Skeletal muscle satellite cell (primary cell): ENCODE measurements around the gene SERBP1.

Source experiments
- H3K27me3 ChIP-seq: 2 replicates; pipeline ENCODE4 v1.7.0; 2013; ENCODE audit warnings: low read length; ENCODE audit not compliant: control insufficient read depth, insufficient read depth
- H3K36me3 ChIP-seq: 2 replicates; pipeline ENCODE4 v1.7.0; 2013; ENCODE audit warnings: mild to moderate bottlenecking, control low read depth, low read length; ENCODE audit not compliant: insufficient read depth
- H3K4me1 ChIP-seq: 2 replicates; pipeline ENCODE4 v1.7.0; 2013; ENCODE audit warnings: low read length; ENCODE audit not compliant: control insufficient read depth, insufficient read depth
- H3K4me2 ChIP-seq: 2 replicates; pipeline ENCODE4 v1.7.0; 2013; ENCODE audit warnings: mild to moderate bottlenecking, low read length
- H3K4me3 ChIP-seq: 2 replicates; pipeline ENCODE4 v1.7.0; 2013; ENCODE audit warnings: low read length
- H3K9ac ChIP-seq: 2 replicates; pipeline ENCODE4 v1.7.0; 2013; ENCODE audit warnings: mild to moderate bottlenecking, low read depth, low read length, moderate library complexity
- H3K9me3 ChIP-seq: replicated peaks from 2 replicates; pipeline ENCODE4 v1.7.0; 2013; ENCODE audit warnings: mild to moderate bottlenecking, control low read depth, low read length

Gene SERBP1

GRCh38 chr1:67439277-67440029 lies 9.3 kb upstream of the SERBP1 start:
- peaks cover 7% of the 10 kb centered on the region for H3K4me1 ChIP-seq
- no peaks in the 10 kb centered on the region for H3K36me3 ChIP-seq
- no peak overlapping the region for H3K4me3 ChIP-seq
- no peaks in the 10 kb centered on the region for H3K27me3 ChIP-seq
- no peak overlapping the region for H3K4me2 ChIP-seq
- H3K9ac ChIP-seq: no peak overlapping the region
- no peaks in the 10 kb centered on the region for H3K9me3 ChIP-seq

DNA sequence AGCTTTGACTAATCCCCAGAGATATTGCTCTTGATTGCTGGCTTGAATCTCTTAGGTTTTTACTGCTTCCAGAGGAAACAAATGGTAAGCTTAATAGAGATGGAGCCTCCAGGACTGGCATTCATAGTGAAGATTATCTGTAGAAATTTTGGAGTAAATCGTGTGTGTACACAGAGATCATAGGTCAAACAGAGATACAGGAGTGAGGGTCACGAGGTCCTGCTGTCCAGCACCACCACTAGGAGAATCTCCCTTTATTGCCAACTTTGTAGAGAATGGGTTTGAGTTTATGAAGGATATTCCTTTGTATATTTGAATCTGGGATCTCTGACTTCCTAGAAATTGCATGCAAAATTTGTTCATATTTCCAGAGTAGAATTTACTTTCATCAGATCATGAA lies 7.8 kb upstream of the SERBP1 start:
- Histone ChIP-seq H3K4me3 (no peak overlapping the region), H3K27me3 (no peaks in the 10 kb centered on the region), H3K4me1 (peaks cover 7% of the 10 kb centered on the region), H3K4me2 (no peak overlapping the region), H3K9ac (no peak overlapping the region), H3K9me3 (no peaks in the 10 kb centered on the region), H3K36me3 (no peaks in the 10 kb centered on the region)

GRCh38 chr1:67436511-67437055 lies 6.4 kb upstream of the SERBP1 start:
- no peaks in the 10 kb centered on the region for H3K27me3 ChIP-seq
- no peaks in the 10 kb centered on the region for H3K9me3 ChIP-seq
- H3K4me2 ChIP-seq: no peak overlapping the region
- H3K36me3 ChIP-seq: no peaks in the 10 kb centered on the region
- no peak overlapping the region for H3K9ac ChIP-seq
- H3K4me1 ChIP-seq: peaks cover 7% of the 10 kb centered on the region
- H3K4me3 ChIP-seq: no peak overlapping the region

DNA sequence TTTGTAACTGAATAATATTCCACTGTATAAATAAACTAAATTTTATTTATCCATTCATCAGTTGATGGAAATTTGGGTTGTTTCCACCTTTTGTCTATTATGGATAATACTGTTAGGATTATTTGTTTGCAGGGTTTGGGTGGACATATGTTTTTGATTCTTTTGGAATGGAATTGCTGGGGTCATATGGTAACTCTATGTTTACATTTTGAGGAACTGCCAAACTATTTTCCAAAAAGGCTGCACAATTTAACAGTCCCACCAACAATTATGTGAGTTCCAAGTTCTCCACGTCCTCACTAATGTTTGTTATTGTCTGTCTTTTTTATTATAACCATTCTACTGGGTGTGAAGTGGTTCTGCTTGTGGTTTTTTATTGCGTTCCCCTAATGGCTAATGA lies 4.3 kb upstream of the SERBP1 start:
- Histone ChIP-seq H3K4me3 (no peak overlapping the region), H3K9me3 (no peaks in the 10 kb centered on the region), H3K27me3 (no peaks in the 10 kb centered on the region), H3K4me1 (no peaks in the 10 kb centered on the region), H3K4me2 (no peak overlapping the region), H3K36me3 (peaks cover 2% of the 10 kb centered on the region), H3K9ac (no peak overlapping the region)

- Histone ChIP-seq H3K27me3 (no peaks in the 10 kb centered on the region), H3K36me3 (peaks cover 9% of the 10 kb centered on the region), H3K4me2 (no peak overlapping the region), H3K4me3 (no peak overlapping the region), H3K9me3 (no peaks in the 10 kb centered on the region), H3K4me1 (no peaks in the 10 kb centered on the region), H3K9ac (no peak overlapping the region)
Measured at GRCh38 chr1:67433837-67434236, 3.6 kb upstream of the SERBP1 start.

DNA sequence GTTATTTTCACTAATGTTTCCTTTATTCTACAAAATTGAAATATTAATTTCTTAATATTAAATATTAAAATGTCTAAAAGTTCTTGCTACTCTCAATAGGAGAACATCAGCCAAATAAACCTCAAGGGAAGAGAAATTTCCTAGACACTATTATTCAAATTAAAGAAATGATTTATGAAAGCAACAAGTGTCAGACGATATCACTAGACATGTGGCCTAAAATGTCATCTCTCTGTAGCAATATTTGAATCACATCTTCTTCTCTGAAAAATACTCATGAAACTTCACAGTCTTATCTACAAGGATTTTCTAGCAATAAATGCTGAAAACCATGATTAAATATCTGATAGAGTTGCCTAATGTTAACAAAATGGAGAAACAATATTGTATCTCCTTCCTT lies 2.5 kb upstream of the SERBP1 start:
- Histone ChIP-seq H3K4me1 (no peaks in the 10 kb centered on the region), H3K9me3 (no peaks in the 10 kb centered on the region), H3K36me3 (peaks cover 9% of the 10 kb centered on the region), H3K9ac (no peak overlapping the region), H3K4me3 (no peak overlapping the region), H3K27me3 (no peaks in the 10 kb centered on the region), H3K4me2 (no peak overlapping the region)

GRCh38 chr1:67431869-67432578 lies 1.8 kb upstream of the SERBP1 start:
- no peaks in the 10 kb centered on the region for H3K27me3 ChIP-seq
- H3K4me3 ChIP-seq: no peak overlapping the region
- peaks cover 9% of the 10 kb centered on the region for H3K36me3 ChIP-seq
- H3K9ac ChIP-seq: no peak overlapping the region
- no peaks in the 10 kb centered on the region for H3K9me3 ChIP-seq
- no peak overlapping the region for H3K4me2 ChIP-seq
- peaks cover 3% of the 10 kb centered on the region for H3K4me1 ChIP-seq

DNA sequence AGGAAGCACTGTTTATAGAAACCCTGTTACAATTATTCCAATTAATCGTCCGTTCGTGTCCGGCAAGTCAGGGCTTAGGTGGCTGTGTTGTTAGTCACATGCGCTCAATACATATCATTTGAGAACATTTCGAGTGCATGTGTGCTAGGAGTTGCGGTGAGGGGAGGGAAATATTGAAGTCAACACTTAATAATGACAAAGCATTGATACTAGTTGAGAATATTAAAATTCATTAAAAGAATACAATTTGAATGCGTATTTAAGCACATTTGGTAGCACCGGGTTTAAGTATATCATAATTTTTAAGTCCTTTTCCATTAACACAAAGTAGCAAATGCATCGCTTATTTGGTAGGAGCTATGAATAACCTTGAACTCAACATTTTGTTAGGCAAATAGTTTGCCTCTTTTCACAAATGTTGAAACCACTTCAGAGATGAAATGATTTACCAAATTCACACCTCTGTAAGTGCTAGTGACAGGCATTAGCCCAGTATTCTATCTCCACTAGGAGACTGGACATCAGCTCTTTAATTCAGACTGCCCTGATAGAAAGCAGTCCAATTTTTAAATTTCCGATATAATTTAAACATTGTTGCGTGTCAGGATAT lies 1.1 kb upstream of the SERBP1 start:
- peak overlapping the region; percentile 91 for H3K4me3 ChIP-seq
- H3K4me1 ChIP-seq: peaks cover 9% of the 10 kb centered on the region
- H3K36me3 ChIP-seq: peaks cover 9% of the 10 kb centered on the region
- peak overlapping the region; percentile 85 for H3K9ac ChIP-seq
- no peaks in the 10 kb centered on the region for H3K27me3 ChIP-seq
- H3K9me3 ChIP-seq: no peaks in the 10 kb centered on the region
- peak overlapping the region; percentile 90 for H3K4me2 ChIP-seq

DNA sequence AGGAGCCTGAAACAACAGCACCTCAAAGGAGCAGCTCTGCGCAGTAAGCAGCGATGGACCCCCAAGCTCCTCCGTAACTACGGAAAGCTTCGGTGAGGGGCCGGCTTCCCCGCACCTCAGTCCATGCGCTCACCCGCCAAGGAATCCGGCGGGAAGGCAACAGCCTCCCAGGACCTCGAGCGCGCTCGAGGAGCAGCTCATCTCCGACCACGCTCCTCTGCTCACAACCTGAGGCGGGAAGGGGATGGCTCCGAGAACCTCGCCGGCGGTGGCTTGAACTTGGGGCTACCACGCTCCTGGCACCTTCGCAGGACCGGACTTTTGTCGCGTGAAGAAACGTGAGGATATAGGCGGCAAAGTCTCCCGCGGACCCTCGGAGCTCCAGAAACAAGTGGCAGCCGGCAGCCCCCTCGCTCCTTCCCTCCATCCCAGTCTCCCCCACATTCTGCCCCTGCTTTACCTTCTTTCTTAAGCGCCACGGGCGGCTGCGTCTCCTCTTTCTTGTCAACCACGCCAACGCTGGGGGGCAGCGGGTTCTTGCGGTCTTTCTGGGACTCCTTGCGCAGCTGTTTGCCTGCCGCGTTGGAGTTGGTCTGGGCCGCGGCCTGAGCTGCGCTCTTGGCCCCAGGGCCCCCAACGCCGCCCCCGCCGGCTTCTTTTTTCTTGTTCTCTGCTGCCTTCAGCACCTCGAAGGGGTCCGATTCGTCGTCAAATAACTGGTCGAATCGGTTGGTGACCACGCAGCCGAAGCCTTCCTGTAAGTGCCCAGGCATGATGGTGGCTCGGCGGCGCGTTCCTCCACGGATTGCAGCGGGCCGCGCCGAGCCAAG lies 459 bp downstream of the SERBP1 start:
- H3K9ac ChIP-seq: peak overlapping the region; percentile 96

DNA sequence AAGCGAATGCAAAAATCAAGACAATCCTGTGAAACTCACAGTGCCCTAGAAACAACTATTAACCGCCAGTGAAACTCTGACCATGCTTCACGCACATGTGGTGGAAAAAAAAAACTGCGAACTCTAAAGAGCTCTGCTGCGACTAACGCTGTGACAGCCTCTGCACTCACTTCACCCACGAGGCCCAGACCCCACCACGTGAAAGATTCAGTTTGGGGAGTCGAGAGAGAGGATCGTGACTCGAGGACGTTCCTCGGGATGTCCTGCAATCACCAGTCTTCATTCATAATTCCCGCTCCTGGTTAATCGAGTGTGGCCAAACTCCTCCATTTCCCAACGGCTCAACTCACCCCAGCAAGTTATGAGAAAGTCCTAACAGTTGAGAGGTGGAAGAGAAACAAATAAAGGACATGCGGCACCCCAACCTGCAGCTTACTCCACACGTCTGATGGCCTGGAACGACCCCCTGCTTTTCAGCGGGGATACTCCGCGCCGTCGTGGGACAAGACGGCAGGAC lies 1.1 kb downstream of the SERBP1 start:
- H3K27me3 ChIP-seq: no peaks in the 10 kb centered on the region
- H3K36me3 ChIP-seq: peaks cover 30% of the 10 kb centered on the region
- H3K4me2 ChIP-seq: peak overlapping the region; percentile 85
- peak overlapping the region; percentile 91 for H3K4me3 ChIP-seq
- peak overlapping the region; percentile 96 for H3K9ac ChIP-seq
- no peaks in the 10 kb centered on the region for H3K9me3 ChIP-seq
- peaks cover 11% of the 10 kb centered on the region for H3K4me1 ChIP-seq

More for the DNA sequence above, 459 bp downstream of the SERBP1 start:
- no peaks in the 10 kb centered on the region for H3K27me3 ChIP-seq
- H3K4me3 ChIP-seq: peak overlapping the region; percentile 91
- no peaks in the 10 kb centered on the region for H3K9me3 ChIP-seq
- peak overlapping the region; percentile 85 for H3K4me2 ChIP-seq
- H3K4me1 ChIP-seq: peaks cover 11% of the 10 kb centered on the region
- peaks cover 24% of the 10 kb centered on the region for H3K36me3 ChIP-seq

- H3K27me3 ChIP-seq: no peaks in the 10 kb centered on the region
- H3K4me3 ChIP-seq: peak overlapping the region; percentile 91
- H3K36me3 ChIP-seq: peaks cover 41% of the 10 kb centered on the region
- peak overlapping the region; percentile 85 for H3K4me2 ChIP-seq
- peak overlapping the region; percentile 96 for H3K9ac ChIP-seq
- peaks cover 11% of the 10 kb centered on the region for H3K4me1 ChIP-seq
- H3K9me3 ChIP-seq: no peaks in the 10 kb centered on the region
Measured at GRCh38 chr1:67427947-67428346, 2.3 kb downstream of the SERBP1 start.
